ENCODE results near the gene PLCB1.

DNA sequence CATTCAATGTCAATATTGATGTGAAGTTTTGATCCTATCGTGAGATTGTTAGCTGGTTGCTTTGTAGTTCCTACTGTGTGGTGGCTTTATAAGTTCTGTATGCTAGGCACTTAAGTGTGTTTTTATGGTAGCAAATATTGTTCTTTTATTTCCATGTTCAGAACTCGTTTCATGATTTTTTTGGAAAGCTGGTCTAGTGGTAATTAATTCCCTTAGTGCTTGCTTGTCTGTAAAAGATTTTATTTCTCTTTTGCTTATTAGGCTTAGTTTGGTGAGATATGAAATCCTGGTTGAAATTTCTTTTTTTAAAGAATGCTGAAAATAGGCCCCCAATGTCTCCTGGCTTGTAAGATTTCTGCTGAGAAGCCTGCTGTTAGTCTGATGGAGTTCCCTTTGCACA lies 27.8 kb upstream of the PLCB1 start:
- TF ChIP-seq POLR2AphosphoS5 (IDR thresholded peaks at IDR 0.05; ENCODE audit: borderline replicate concordance, low read depth, low read length) (no peak), EZH2 (IDR thresholded peaks at IDR 0.05) (no peak)

Data from SK-N-MC (cell line).